Activated CD4-positive, alpha-beta T cell treated with anti-CD3 and anti-CD28 coated beads, Interleukin-2, amount 10 ng/mL, durations not matched to agents 7 days and 5 days (primary cell): ENCODE results near the gene BANP. TPM values are rescaled to one million over a fixed set of nuclear protein-coding genes. Genes with fewer than 3 reads are reported as not detected.
"Not testable (repeated sequence)": the region's sequence is repeated elsewhere in the genome, so short reads cannot be mapped to it uniquely, and the experiment has no call there.

Experiments
- CTCF ChIA-PET: fragments of 350-600 bp; sonication (Branson Sonifier 250); formaldehyde crosslinking; loops from one replicate; lab custom pipeline; 2021; ENCODE audit warnings: antibody characterized with exemption; lab: Charles Lee
- POLR2A ChIA-PET: fragments of 350-600 bp; sonication (Branson Sonifier 250); formaldehyde crosslinking; loops from one replicate; lab custom pipeline; 2021; ENCODE audit warnings: antibody characterized with exemption; lab: Charles Lee
- DNase-seq: peaks from one replicate; pipeline ENCODE4 v3.0.0-alpha.2; 2020
- H3K27ac Mint-ChIP-seq: one replicate; pipeline ENCODE4 v1.8.0; 2021; ENCODE audit warnings: mild to moderate bottlenecking, moderate library complexity, mixed read lengths
- H3K27me3 Mint-ChIP-seq: one replicate; pipeline ENCODE4 v1.8.0; 2021; ENCODE audit warnings: mixed read lengths
- H3K36me3 Mint-ChIP-seq: one replicate; pipeline ENCODE4 v1.8.0; 2021; ENCODE audit warnings: low read depth, mixed read lengths
- H3K4me1 Mint-ChIP-seq: one replicate; pipeline ENCODE4 v1.8.0; 2021; ENCODE audit warnings: mixed read lengths
- H3K4me3 Mint-ChIP-seq: one replicate; pipeline ENCODE4 v1.8.0; 2021; ENCODE audit warnings: mild to moderate bottlenecking, moderate library complexity, mixed read lengths
- H3K9me3 Mint-ChIP-seq: one replicate; pipeline ENCODE4 v1.8.0; 2021; ENCODE audit warnings: mixed read lengths
- total RNA-seq, 2 experiments: library from RNA; stranded (reverse); gene quantifications; one replicate each; pipeline ENCODE4 v1.2.3, GENCODE V29; 2021

The BANP gene
- total RNA-seq, 2 experiments from 2014 or later, result 43.2 to 45.5 TPM

GRCh38 chr16:88109726-88110621 lies 158.7 kb downstream of the BANP start:
- not testable (repeated sequence) for H3K27ac Mint-ChIP-seq

GRCh38 chr16:88110875-88111494 lies 159.8 kb downstream of the BANP start:
- DNase-seq, result peak; percentile 17
- H3K4me1 Mint-ChIP-seq, H3K36me3 Mint-ChIP-seq, H3K27ac Mint-ChIP-seq, POLR2A ChIA-PET, H3K4me3 Mint-ChIP-seq, H3K27me3 Mint-ChIP-seq, H3K9me3 Mint-ChIP-seq, CTCF ChIA-PET: not testable (repeated sequence)

More at GRCh38 chr16:88109726-88110621, 158.7 kb downstream of the BANP start:
- H3K36me3 Mint-ChIP-seq, H3K27me3 Mint-ChIP-seq, DNase-seq, H3K9me3 Mint-ChIP-seq, POLR2A ChIA-PET, CTCF ChIA-PET, H3K4me1 Mint-ChIP-seq, H3K4me3 Mint-ChIP-seq: not testable (repeated sequence)

GRCh38 chr16:88111976-88112375 lies 160.7 kb downstream of the BANP start:
- H3K9me3 Mint-ChIP-seq, POLR2A ChIA-PET, H3K27ac Mint-ChIP-seq, H3K27me3 Mint-ChIP-seq, H3K4me3 Mint-ChIP-seq, H3K36me3 Mint-ChIP-seq, DNase-seq, H3K4me1 Mint-ChIP-seq, CTCF ChIA-PET: not testable (repeated sequence)

GRCh38 chr16:88113545-88114045 lies 162.4 kb downstream of the BANP start:
- ChIA-PET CTCF (no interaction called here), POLR2A (no interaction called here)
- Mint-ChIP-seq H3K27me3 (peaks cover 5% of the 10 kb centered on the region), H3K9me3 (no peaks in the 10 kb centered on the region), H3K4me3 (no peak overlapping the region), H3K4me1 (peaks cover 9% of the 10 kb centered on the region), H3K27ac (no peak overlapping the region), H3K36me3 (no peaks in the 10 kb centered on the region)
- no peak for DNase-seq

GRCh38 chr16:88114541-88115228 lies 163.5 kb downstream of the BANP start:
- H3K36me3 Mint-ChIP-seq, H3K4me1 Mint-ChIP-seq, H3K27me3 Mint-ChIP-seq, H3K27ac Mint-ChIP-seq, CTCF ChIA-PET, H3K4me3 Mint-ChIP-seq, H3K9me3 Mint-ChIP-seq, POLR2A ChIA-PET, DNase-seq: not testable (repeated sequence)

- ChIA-PET CTCF (no interaction called here), POLR2A (no interaction called here)
- Mint-ChIP-seq H3K9me3 (no peaks in the 10 kb centered on the region), H3K27ac (no peak overlapping the region), H3K4me3 (no peak overlapping the region), H3K27me3 (peaks cover 5% of the 10 kb centered on the region), H3K4me1 (peaks cover 6% of the 10 kb centered on the region), H3K36me3 (no peaks in the 10 kb centered on the region)
- DNase-seq, result no peak
Measured at GRCh38 chr16:88116121-88116520, 164.9 kb downstream of the BANP start.

GRCh38 chr16:88117476-88117868 lies 166.2 kb downstream of the BANP start:
- no peaks in the 10 kb centered on the region for H3K36me3 Mint-ChIP-seq
- no peak for DNase-seq
- no peak overlapping the region for H3K4me3 Mint-ChIP-seq
- ChIA-PET POLR2A (no interaction called here), CTCF (no interaction called here)
- no peaks in the 10 kb centered on the region for H3K27me3 Mint-ChIP-seq
- H3K9me3 Mint-ChIP-seq, result no peaks in the 10 kb centered on the region
- H3K4me1 Mint-ChIP-seq, result no peaks in the 10 kb centered on the region
- H3K27ac Mint-ChIP-seq, result no peak overlapping the region

- no peaks in the 10 kb centered on the region for H3K36me3 Mint-ChIP-seq
- ChIA-PET CTCF (no interaction called here), POLR2A (no interaction called here)
- H3K4me1 Mint-ChIP-seq, result no peaks in the 10 kb centered on the region
- no peaks in the 10 kb centered on the region for H3K9me3 Mint-ChIP-seq
- no peak for DNase-seq
- no peak overlapping the region for H3K27ac Mint-ChIP-seq
- no peaks in the 10 kb centered on the region for H3K27me3 Mint-ChIP-seq
- no peak overlapping the region for H3K4me3 Mint-ChIP-seq
Measured at GRCh38 chr16:88118376-88118775, 167.1 kb downstream of the BANP start.

GRCh38 chr16:88118852-88119741 lies 167.9 kb downstream of the BANP start:
- H3K27me3 Mint-ChIP-seq, DNase-seq, H3K36me3 Mint-ChIP-seq, H3K4me3 Mint-ChIP-seq, H3K27ac Mint-ChIP-seq, H3K4me1 Mint-ChIP-seq, CTCF ChIA-PET, H3K9me3 Mint-ChIP-seq, POLR2A ChIA-PET: not testable (repeated sequence)

- CTCF ChIA-PET, H3K36me3 Mint-ChIP-seq, H3K9me3 Mint-ChIP-seq, H3K27me3 Mint-ChIP-seq, POLR2A ChIA-PET, H3K4me3 Mint-ChIP-seq, H3K4me1 Mint-ChIP-seq, DNase-seq, H3K27ac Mint-ChIP-seq: not testable (repeated sequence)
Measured at GRCh38 chr16:88119881-88120751, 168.9 kb downstream of the BANP start.

GRCh38 chr16:88120812-88121211 lies 169.6 kb downstream of the BANP start:
- ChIA-PET POLR2A (no interaction called here), CTCF (no interaction called here)
- Mint-ChIP-seq H3K27ac (no peak overlapping the region), H3K9me3 (no peaks in the 10 kb centered on the region), H3K27me3 (no peaks in the 10 kb centered on the region), H3K36me3 (no peaks in the 10 kb centered on the region), H3K4me3 (no peak overlapping the region), H3K4me1 (no peaks in the 10 kb centered on the region)
- DNase-seq, result no peak

- CTCF ChIA-PET, H3K4me1 Mint-ChIP-seq, DNase-seq, H3K27ac Mint-ChIP-seq, H3K9me3 Mint-ChIP-seq, H3K4me3 Mint-ChIP-seq, H3K36me3 Mint-ChIP-seq, H3K27me3 Mint-ChIP-seq, POLR2A ChIA-PET: not testable (repeated sequence)
Measured at GRCh38 chr16:88121391-88121790, 170.2 kb downstream of the BANP start.
